Neural cell (in vitro differentiated cells): ENCODE measurements around the gene C1orf52.

Source experiments
- EZH2 ChIP-seq: fragments of 200-600, 300-800 bp; shearing (Covaris generic), sonication (generic); IDR thresholded peaks from 2 replicates; pipeline ENCODE4 v1.6.1; 2014; ENCODE audit warnings: antibody characterized with exemption, low read length, borderline replicate concordance, mild to moderate bottlenecking; ENCODE audit not compliant: insufficient read depth, poor library complexity, severe bottlenecking
- TF ChIP-seq, protein P1 (sequence below): fragments of 450-650 bp; IDR thresholded peaks from 2 replicates; pipeline ENCODE4 v1.5.1; 2014; ENCODE audit warnings: antibody characterized with exemption, mild to moderate bottlenecking, moderate library complexity; ENCODE audit not compliant: poor library complexity, severe bottlenecking

DNA sequence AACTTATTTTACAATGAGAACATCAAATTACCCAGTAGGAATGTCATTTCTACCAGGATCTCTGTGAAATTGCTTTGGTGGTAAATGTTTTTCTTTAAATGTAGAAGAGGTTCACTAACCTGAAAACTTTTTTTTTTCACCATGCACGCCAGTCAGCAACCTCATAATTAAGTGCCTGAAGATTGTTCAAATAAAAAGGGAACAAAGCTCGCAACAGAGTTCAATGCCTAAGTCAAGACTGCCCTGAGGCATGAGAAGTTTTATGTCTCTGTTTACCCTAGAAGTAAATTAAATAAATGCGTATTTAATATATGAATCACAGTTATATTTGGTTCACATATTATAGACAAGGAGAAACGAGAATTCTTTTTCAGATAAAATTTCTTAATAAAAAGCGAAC is 44.8 kb downstream of the C1orf52 start:
- TF ChIP-seq EZH2, result no peak
- TF ChIP-seq, protein P1, sequence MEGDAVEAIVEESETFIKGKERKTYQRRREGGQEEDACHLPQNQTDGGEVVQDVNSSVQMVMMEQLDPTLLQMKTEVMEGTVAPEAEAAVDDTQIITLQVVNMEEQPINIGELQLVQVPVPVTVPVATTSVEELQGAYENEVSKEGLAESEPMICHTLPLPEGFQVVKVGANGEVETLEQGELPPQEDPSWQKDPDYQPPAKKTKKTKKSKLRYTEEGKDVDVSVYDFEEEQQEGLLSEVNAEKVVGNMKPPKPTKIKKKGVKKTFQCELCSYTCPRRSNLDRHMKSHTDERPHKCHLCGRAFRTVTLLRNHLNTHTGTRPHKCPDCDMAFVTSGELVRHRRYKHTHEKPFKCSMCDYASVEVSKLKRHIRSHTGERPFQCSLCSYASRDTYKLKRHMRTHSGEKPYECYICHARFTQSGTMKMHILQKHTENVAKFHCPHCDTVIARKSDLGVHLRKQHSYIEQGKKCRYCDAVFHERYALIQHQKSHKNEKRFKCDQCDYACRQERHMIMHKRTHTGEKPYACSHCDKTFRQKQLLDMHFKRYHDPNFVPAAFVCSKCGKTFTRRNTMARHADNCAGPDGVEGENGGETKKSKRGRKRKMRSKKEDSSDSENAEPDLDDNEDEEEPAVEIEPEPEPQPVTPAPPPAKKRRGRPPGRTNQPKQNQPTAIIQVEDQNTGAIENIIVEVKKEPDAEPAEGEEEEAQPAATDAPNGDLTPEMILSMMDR, result no peak
